PFSK-1 (cell line): ENCODE measurements around the gene INSIG1.

Experiments used
- FOXP2 ChIP-seq: optimal IDR thresholded peaks from 2 replicates; pipeline ENCODE3; 2011; ENCODE audit warnings: borderline replicate concordance, control low read depth, inconsistent platforms; ENCODE audit not compliant: insufficient read depth; ENCODE audit errors: extremely low read length, extremely low read depth
- POLR2AphosphoS5 ChIP-seq: IDR thresholded peaks from 2 replicates; pipeline ENCODE4 v1.6.1; 2012; ENCODE audit warnings: low read depth, mild to moderate bottlenecking, control low read depth, low read length, moderate library complexity

- no peak for TF ChIP-seq FOXP2
- TF ChIP-seq POLR2AphosphoS5, result no peak
Observed at GRCh38 chr7:155339474-155339873, 41.8 kb downstream of the INSIG1 start.
